ENCODE results near the gene ANO10.

GRCh38 chr3:43326891-43327581 lies 294.8 kb downstream of the ANO10 start:
- TF ChIP-seq, protein P1, sequence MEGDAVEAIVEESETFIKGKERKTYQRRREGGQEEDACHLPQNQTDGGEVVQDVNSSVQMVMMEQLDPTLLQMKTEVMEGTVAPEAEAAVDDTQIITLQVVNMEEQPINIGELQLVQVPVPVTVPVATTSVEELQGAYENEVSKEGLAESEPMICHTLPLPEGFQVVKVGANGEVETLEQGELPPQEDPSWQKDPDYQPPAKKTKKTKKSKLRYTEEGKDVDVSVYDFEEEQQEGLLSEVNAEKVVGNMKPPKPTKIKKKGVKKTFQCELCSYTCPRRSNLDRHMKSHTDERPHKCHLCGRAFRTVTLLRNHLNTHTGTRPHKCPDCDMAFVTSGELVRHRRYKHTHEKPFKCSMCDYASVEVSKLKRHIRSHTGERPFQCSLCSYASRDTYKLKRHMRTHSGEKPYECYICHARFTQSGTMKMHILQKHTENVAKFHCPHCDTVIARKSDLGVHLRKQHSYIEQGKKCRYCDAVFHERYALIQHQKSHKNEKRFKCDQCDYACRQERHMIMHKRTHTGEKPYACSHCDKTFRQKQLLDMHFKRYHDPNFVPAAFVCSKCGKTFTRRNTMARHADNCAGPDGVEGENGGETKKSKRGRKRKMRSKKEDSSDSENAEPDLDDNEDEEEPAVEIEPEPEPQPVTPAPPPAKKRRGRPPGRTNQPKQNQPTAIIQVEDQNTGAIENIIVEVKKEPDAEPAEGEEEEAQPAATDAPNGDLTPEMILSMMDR (IDR thresholded peaks at IDR 0.05; ENCODE audit: control extremely low read depth in 1 of 3, insufficient read depth in 1 of 3, low read depth in 1 of 3, low read length in 3 of 3) = no peak
- no peak for TF ChIP-seq POLR2AphosphoS5 (IDR thresholded peaks at IDR 0.05; ENCODE audit: low read depth, low read length)

Measured in H1 (cell line).